Measurements from ENCODE around the gene ZBTB26.
A peak's percentile ranks its signal among the peaks of the same experiment; 100 is the strongest.
"Not testable (repeated sequence)": the region's sequence is repeated elsewhere in the genome, so short reads cannot be mapped to it uniquely, and the experiment has no call there.

Gene ZBTB26

GRCh38 chr9:122888480-122888879, 42.8 kb downstream of the ZBTB26 start:
- no peak overlapping the region for H3K4me3 Mint-ChIP-seq
- no peak for DNase-seq
- no peaks in the 10 kb centered on the region for H3K9me3 Mint-ChIP-seq
- H3K27ac Mint-ChIP-seq = no peak overlapping the region
- no peaks in the 10 kb centered on the region for H3K4me1 Mint-ChIP-seq
- no peaks in the 10 kb centered on the region for H3K27me3 Mint-ChIP-seq
- ATAC-seq = no peak

- DNase-seq (no peak), ATAC-seq (no peak)
- no peaks in the 10 kb centered on the region for H3K27me3 Mint-ChIP-seq
- no peaks in the 10 kb centered on the region for H3K9me3 Mint-ChIP-seq
- no peak overlapping the region for H3K4me3 Mint-ChIP-seq
- H3K27ac Mint-ChIP-seq = peak overlapping the region in 1 of 2 donors; percentile 22
- peaks cover 7% of the 10 kb centered on the region for H3K4me1 Mint-ChIP-seq
Measured at GRCh38 chr9:122883125-122883524, 48.2 kb downstream of the ZBTB26 start.

- Mint-ChIP-seq H3K27ac (no peak overlapping the region), H3K9me3 (no peaks in the 10 kb centered on the region), H3K4me3 (no peak overlapping the region), H3K4me1 (peaks cover 14% of the 10 kb centered on the region), H3K27me3 (no peaks in the 10 kb centered on the region)
- ATAC-seq = no peak
- DNase-seq = no peak
Measured at GRCh38 chr9:122879443-122879842, 51.9 kb downstream of the ZBTB26 start.

- H3K27me3 Mint-ChIP-seq = no peaks in the 10 kb centered on the region
- ATAC-seq (no peak), DNase-seq (no peak)
- no peak overlapping the region for H3K4me3 Mint-ChIP-seq
- H3K27ac Mint-ChIP-seq = peak overlapping the region in 1 of 2 donors; percentile 67
- peaks cover 7% of the 10 kb centered on the region for H3K4me1 Mint-ChIP-seq
- no peaks in the 10 kb centered on the region for H3K9me3 Mint-ChIP-seq
Measured at GRCh38 chr9:122875523-122875922, 55.8 kb downstream of the ZBTB26 start.

- not testable (repeated sequence) for H3K4me3 Mint-ChIP-seq, H3K4me1 Mint-ChIP-seq, H3K9me3 Mint-ChIP-seq
Measured at GRCh38 chr9:122867276-122867675, 64.0 kb downstream of the ZBTB26 start.

GRCh38 chr9:122866079-122866478, 65.2 kb downstream of the ZBTB26 start:
- Mint-ChIP-seq H3K9me3 (no peaks in the 10 kb centered on the region), H3K4me3 (no peak overlapping the region), H3K4me1 (no peaks in the 10 kb centered on the region), H3K27me3 (no peaks in the 10 kb centered on the region), H3K27ac (peak overlapping the region in 1 of 2 donors; percentile 27)
- ATAC-seq = no peak
- DNase-seq = no peak

More at GRCh38 chr9:122867276-122867675, 64.0 kb downstream of the ZBTB26 start:
- H3K27me3 Mint-ChIP-seq, ATAC-seq, H3K27ac Mint-ChIP-seq, DNase-seq: not testable (repeated sequence)
